ENCODE results near the gene IL1RL2. TPM values are rescaled to one million over a fixed set of nuclear protein-coding genes. Genes with fewer than 3 reads are reported as not detected.

Gene IL1RL2
- total RNA-seq, 1 donor from 2014 or later: not detected

GRCh38 chr2:102289129-102289528 lies 102.3 kb downstream of the IL1RL2 start:
- Histone ChIP-seq H3K9ac (ENCODE audit: low read depth in 1 of 3, low read length in 3 of 3) (no peak overlapping the region), H3K27ac (ENCODE audit: low read depth, low read length) (no peak overlapping the region), H3K9me3 (ENCODE audit: control insufficient read depth in 3 of 3, low read length in 3 of 3) (no peaks in the 10 kb centered on the region), H3K36me3 (ENCODE audit: control insufficient read depth in 3 of 3, insufficient read depth in 3 of 3, low read length in 3 of 3) (no peaks in the 10 kb centered on the region), H3K4me3 (ENCODE audit: low read length in 3 of 3) (no peak overlapping the region), H3K27me3 (ENCODE audit: control insufficient read depth in 3 of 3, insufficient read depth in 3 of 3, low read length in 3 of 3) (peaks cover 0 to 3% (median 0%) of the 10 kb centered on the region in 3 donors), H3K4me1 (ENCODE audit: control insufficient read depth in 3 of 3, insufficient read depth in 3 of 3, low read length in 3 of 3) (no peaks in the 10 kb centered on the region)

Other genes starting within 250 kb of the IL1RL2 start
- gene IL1R2, start 195.1 kb upstream of the IL1RL2 start, total RNA-seq: 0.52 TPM
- 6.3 TPM for gene IL1R1, start 44.3 kb upstream of the IL1RL2 start, total RNA-seq
- gene IL1RL1, start 124.5 kb downstream of the IL1RL2 start, total RNA-seq: 1.0 TPM
- 0.52 TPM for gene IL18R1, start 168.8 kb downstream of the IL1RL2 start, total RNA-seq
- gene IL18RAP, start 236.1 kb downstream of the IL1RL2 start, total RNA-seq: 2.6 TPM

All from skeletal muscle tissue (tissue), 4 donors.